ENCODE measurements around the gene RALGAPB.
"Not testable (repeated sequence)": the region's sequence is repeated elsewhere in the genome, so short reads cannot be mapped to it uniquely, and the experiment has no call there.

DNA sequence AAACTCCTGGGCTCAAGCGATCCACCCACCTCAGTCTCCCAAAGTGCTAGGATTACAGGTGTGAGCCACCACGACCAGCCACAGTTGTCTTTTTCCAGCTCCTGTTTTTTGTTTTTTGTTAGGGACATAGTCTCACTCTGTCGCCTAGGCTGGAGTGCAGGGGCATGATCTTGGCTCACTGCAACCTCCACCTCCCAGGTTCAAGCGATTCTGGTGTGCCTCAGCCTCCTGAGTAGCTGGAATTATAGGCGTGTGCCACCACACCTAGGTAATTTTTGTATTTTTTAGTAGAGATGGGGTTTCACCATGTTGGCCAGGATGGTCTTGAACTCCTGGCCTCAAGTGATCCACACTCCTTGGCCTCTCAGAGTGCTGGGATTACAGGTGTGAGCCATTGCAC is 39.8 kb upstream of the RALGAPB start:
- TF ChIP-seq, protein P1, sequence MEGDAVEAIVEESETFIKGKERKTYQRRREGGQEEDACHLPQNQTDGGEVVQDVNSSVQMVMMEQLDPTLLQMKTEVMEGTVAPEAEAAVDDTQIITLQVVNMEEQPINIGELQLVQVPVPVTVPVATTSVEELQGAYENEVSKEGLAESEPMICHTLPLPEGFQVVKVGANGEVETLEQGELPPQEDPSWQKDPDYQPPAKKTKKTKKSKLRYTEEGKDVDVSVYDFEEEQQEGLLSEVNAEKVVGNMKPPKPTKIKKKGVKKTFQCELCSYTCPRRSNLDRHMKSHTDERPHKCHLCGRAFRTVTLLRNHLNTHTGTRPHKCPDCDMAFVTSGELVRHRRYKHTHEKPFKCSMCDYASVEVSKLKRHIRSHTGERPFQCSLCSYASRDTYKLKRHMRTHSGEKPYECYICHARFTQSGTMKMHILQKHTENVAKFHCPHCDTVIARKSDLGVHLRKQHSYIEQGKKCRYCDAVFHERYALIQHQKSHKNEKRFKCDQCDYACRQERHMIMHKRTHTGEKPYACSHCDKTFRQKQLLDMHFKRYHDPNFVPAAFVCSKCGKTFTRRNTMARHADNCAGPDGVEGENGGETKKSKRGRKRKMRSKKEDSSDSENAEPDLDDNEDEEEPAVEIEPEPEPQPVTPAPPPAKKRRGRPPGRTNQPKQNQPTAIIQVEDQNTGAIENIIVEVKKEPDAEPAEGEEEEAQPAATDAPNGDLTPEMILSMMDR (IDR thresholded peaks at IDR 0.05): not testable (repeated sequence)
- TF ChIP-seq POLR2A (IDR thresholded peaks at IDR 0.05): not testable (repeated sequence)

Measured in heart left ventricle (tissue), 13 donors.